Measurements from ENCODE around the gene LHB.

- TF ChIP-seq TAF1 (IDR thresholded peaks at IDR 0.05; ENCODE audit: borderline replicate concordance, low read depth, low read length) (no peak), POLR2A (IDR thresholded peaks at IDR 0.05; ENCODE audit: low read depth, low read length) (no peak), POLR2AphosphoS5 (IDR thresholded peaks at IDR 0.05; ENCODE audit: low read depth, low read length) (no peak)
These were observed 918 bp upstream of the LHB start for GRCh38 chr19:49017666-49018351.

Measured in GM12892 (cell line).